Neural cell (in vitro differentiated cells): ENCODE measurements around the gene UTP20. TPM values are rescaled to one million over a fixed set of nuclear protein-coding genes. Genes with fewer than 3 reads are reported as not detected.

Experiments
- H2AFZ ChIP-seq: fragments of 200-600, 300-800 bp; sonication (generic), shearing (Covaris generic); 2 replicates; pipeline ENCODE4 v1.6.0; 2014; ENCODE audit warnings: low read depth, mild to moderate bottlenecking, antibody characterized with exemption, low read length, moderate library complexity
- H3F3A ChIP-seq: fragments of 200-600 bp; shearing (Covaris generic); 2 replicates; pipeline ENCODE4 v1.6.1; 2016; ENCODE audit warnings: mild to moderate bottlenecking, moderate library complexity, mixed read lengths, antibody characterized with exemption, low read length; ENCODE audit not compliant: insufficient read depth, poor library complexity, severe bottlenecking
- H3K27ac ChIP-seq: fragments of 200-600, 300-800 bp; sonication (generic), shearing (Covaris generic); 2 replicates; pipeline ENCODE4 v1.5.1; 2014; ENCODE audit warnings: mild to moderate bottlenecking, low read length, moderate library complexity
- H3K27me3 ChIP-seq: fragments of 300-800, 200-600 bp; sonication (generic), shearing (Covaris generic); 2 replicates; pipeline ENCODE4 v1.6.0; 2014; ENCODE audit warnings: mild to moderate bottlenecking, low read depth, low read length, moderate library complexity; ENCODE audit not compliant: insufficient read depth
- H3K36me3 ChIP-seq: fragments of 300-800, 200-600 bp; sonication (generic), shearing (Covaris generic); 2 replicates; pipeline ENCODE4 v1.5.1; 2014; ENCODE audit warnings: mild to moderate bottlenecking, antibody characterized with exemption, low read length, moderate library complexity; ENCODE audit not compliant: insufficient read depth
- H3K4me2 ChIP-seq: fragments of 300-800, 200-600 bp; sonication (generic), shearing (Covaris generic); 2 replicates; pipeline ENCODE4 v1.6.0; 2014; ENCODE audit warnings: mild to moderate bottlenecking, low read length
- H3K4me3 ChIP-seq: fragments of 300-800, 200-600 bp; sonication (generic), shearing (Covaris generic); 2 replicates; pipeline ENCODE4 v1.5.1; 2014; ENCODE audit warnings: mild to moderate bottlenecking, low read length, moderate library complexity
- H3K79me2 ChIP-seq: fragments of 200-600 bp; shearing (Covaris generic); replicated peaks from 2 replicates; pipeline ENCODE4 v1.6.0; 2014; ENCODE audit warnings: mild to moderate bottlenecking, low read length, moderate library complexity; ENCODE audit not compliant: insufficient read depth
- H3K9ac ChIP-seq: fragments of 300-800, 200-600 bp; sonication (generic), shearing (Covaris generic); 2 replicates; pipeline ENCODE4 v1.6.1; 2016; ENCODE audit warnings: mild to moderate bottlenecking, low read length, mixed read lengths
- H3K9me2 ChIP-seq: fragments of 200-600 bp; shearing (Covaris generic); 2 replicates; pipeline ENCODE4 v1.6.1; 2016; ENCODE audit warnings: mild to moderate bottlenecking, low read length, mixed read lengths; ENCODE audit not compliant: insufficient read depth
- H3K9me3 ChIP-seq: fragments of 200-600, 300-800 bp; sonication (generic), shearing (Covaris generic); 2 replicates; pipeline ENCODE4 v1.6.1; 2016; ENCODE audit warnings: mild to moderate bottlenecking, mixed run types, low read length, moderate library complexity, mixed read lengths
- H4K20me1 ChIP-seq: fragments of 200-600 bp; shearing (Covaris generic); 2 replicates; pipeline ENCODE4 v1.6.1; 2016; ENCODE audit warnings: mild to moderate bottlenecking, mixed run types; ENCODE audit not compliant: insufficient read depth
- EP300 ChIP-seq: fragments of 450-650 bp; conservative IDR thresholded peaks from 2 replicates; pipeline ENCODE4 v1.6.1; 2014; ENCODE audit warnings: antibody characterized with exemption, mild to moderate bottlenecking, moderate library complexity; ENCODE audit not compliant: poor library complexity, severe bottlenecking
- EZH2 ChIP-seq: fragments of 200-600, 300-800 bp; shearing (Covaris generic), sonication (generic); IDR thresholded peaks from 2 replicates; pipeline ENCODE4 v1.6.1; 2014; ENCODE audit warnings: antibody characterized with exemption, low read length, borderline replicate concordance, mild to moderate bottlenecking; ENCODE audit not compliant: insufficient read depth, poor library complexity, severe bottlenecking
- MXI1 ChIP-seq: fragments of 450-650 bp; conservative IDR thresholded peaks from 2 replicates; pipeline ENCODE4 v1.6.1; 2014; ENCODE audit warnings: antibody characterized with exemption, mild to moderate bottlenecking; ENCODE audit not compliant: poor library complexity, severe bottlenecking
- POLR2AphosphoS5 ChIP-seq: IDR thresholded peaks from 2 replicates; pipeline ENCODE4 v1.6.1; 2012
- RAD21 ChIP-seq: fragments of 450-650 bp; conservative IDR thresholded peaks from 2 replicates; pipeline ENCODE4 v1.6.1; 2014; ENCODE audit warnings: antibody characterized with exemption, mild to moderate bottlenecking, moderate library complexity
- SMC3 ChIP-seq: fragments of 450-650 bp; conservative IDR thresholded peaks from 2 replicates; pipeline ENCODE4 v1.6.1; 2014; ENCODE audit warnings: antibody characterized with exemption, mild to moderate bottlenecking, moderate library complexity; ENCODE audit not compliant: poor library complexity
- TAF1 ChIP-seq: IDR thresholded peaks from 2 replicates; pipeline ENCODE4 v1.6.1; 2012; ENCODE audit warnings: low read depth
- polyA plus RNA-seq: library from polyadenylated mRNA; depleted of rRNA; stranded (reverse); fragments of >200 nt; gene quantifications from 2 replicates; pipeline ENCODE4 v1.2.3, GENCODE V29; 2014
- TF ChIP-seq, protein P1 (sequence below): fragments of 450-650 bp; IDR thresholded peaks from 2 replicates; pipeline ENCODE4 v1.5.1; 2014; ENCODE audit warnings: antibody characterized with exemption, mild to moderate bottlenecking, moderate library complexity; ENCODE audit not compliant: poor library complexity, severe bottlenecking
- TF ChIP-seq, protein P2 (sequence below): IDR thresholded peaks from 2 replicates; pipeline ENCODE4 v1.6.1; 2012; ENCODE audit warnings: borderline replicate concordance

The UTP20 gene
- polyA plus RNA-seq, 1 donor from 2014 or later, result 2.6 TPM

DNA sequence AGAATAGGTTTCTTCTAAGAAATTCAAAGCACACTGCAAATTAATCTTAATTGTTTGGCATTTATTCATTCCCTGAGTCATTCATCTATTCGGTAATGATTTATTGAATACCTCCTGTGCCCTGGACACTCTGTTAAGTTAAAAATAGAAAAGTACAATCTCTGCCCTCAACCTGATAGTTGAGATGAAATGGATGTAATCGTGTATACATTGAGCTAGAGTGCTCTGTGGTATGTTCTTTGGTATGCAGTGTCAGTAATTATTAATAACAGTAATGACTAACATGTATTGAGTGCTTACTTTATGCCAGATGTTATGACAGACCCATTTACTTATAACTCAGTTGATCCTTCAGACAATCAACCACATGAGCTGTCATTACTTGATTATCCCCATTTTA is 47.6 kb downstream of the UTP20 start:
- no peaks in the 10 kb centered on the region for H3K79me2 ChIP-seq
- no peak overlapping the region for H2AFZ ChIP-seq
- H3F3A ChIP-seq, result no peaks in the 10 kb centered on the region
- H3K9ac ChIP-seq, result no peak overlapping the region
- H3K27me3 ChIP-seq, result no peaks in the 10 kb centered on the region
- no peaks in the 10 kb centered on the region for H3K9me2 ChIP-seq
- H4K20me1 ChIP-seq, result no peaks in the 10 kb centered on the region
- H3K4me3 ChIP-seq, result no peak overlapping the region
- H3K9me3 ChIP-seq, result no peaks in the 10 kb centered on the region
- H3K36me3 ChIP-seq, result no peaks in the 10 kb centered on the region
- no peak overlapping the region for H3K4me2 ChIP-seq
- TF ChIP-seq EZH2, result no peak
- no peak for TF ChIP-seq POLR2AphosphoS5
- TF ChIP-seq EP300, result no peak
- no peak for TF ChIP-seq RAD21
- TF ChIP-seq, protein P1, sequence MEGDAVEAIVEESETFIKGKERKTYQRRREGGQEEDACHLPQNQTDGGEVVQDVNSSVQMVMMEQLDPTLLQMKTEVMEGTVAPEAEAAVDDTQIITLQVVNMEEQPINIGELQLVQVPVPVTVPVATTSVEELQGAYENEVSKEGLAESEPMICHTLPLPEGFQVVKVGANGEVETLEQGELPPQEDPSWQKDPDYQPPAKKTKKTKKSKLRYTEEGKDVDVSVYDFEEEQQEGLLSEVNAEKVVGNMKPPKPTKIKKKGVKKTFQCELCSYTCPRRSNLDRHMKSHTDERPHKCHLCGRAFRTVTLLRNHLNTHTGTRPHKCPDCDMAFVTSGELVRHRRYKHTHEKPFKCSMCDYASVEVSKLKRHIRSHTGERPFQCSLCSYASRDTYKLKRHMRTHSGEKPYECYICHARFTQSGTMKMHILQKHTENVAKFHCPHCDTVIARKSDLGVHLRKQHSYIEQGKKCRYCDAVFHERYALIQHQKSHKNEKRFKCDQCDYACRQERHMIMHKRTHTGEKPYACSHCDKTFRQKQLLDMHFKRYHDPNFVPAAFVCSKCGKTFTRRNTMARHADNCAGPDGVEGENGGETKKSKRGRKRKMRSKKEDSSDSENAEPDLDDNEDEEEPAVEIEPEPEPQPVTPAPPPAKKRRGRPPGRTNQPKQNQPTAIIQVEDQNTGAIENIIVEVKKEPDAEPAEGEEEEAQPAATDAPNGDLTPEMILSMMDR, result no peak
- TF ChIP-seq SMC3, result no peak
- TF ChIP-seq MXI1, result no peak
- no peak overlapping the region for H3K27ac ChIP-seq

DNA sequence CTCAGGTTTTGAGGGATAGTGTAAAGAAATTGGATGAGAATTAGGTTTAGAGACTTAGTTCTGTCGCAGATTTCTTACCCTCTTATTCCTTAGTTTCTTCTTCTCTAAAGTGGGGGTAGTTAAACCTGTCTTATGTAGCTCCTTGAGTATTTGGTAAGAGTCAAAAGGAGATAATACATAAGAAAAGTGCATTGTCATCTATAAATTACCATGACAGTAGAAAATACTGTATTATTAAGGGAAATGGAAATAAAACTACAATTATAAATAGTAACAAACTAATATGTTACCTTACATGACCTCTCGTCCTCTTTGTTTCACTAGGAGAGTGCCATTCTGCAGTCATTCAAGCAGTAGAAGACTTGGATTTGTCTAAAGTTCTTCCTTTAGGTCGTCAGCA is 49.0 kb downstream of the UTP20 start:
- TF ChIP-seq EZH2 (no peak), RAD21 (no peak), MXI1 (no peak), EP300 (no peak)
- TF ChIP-seq, protein P2, sequence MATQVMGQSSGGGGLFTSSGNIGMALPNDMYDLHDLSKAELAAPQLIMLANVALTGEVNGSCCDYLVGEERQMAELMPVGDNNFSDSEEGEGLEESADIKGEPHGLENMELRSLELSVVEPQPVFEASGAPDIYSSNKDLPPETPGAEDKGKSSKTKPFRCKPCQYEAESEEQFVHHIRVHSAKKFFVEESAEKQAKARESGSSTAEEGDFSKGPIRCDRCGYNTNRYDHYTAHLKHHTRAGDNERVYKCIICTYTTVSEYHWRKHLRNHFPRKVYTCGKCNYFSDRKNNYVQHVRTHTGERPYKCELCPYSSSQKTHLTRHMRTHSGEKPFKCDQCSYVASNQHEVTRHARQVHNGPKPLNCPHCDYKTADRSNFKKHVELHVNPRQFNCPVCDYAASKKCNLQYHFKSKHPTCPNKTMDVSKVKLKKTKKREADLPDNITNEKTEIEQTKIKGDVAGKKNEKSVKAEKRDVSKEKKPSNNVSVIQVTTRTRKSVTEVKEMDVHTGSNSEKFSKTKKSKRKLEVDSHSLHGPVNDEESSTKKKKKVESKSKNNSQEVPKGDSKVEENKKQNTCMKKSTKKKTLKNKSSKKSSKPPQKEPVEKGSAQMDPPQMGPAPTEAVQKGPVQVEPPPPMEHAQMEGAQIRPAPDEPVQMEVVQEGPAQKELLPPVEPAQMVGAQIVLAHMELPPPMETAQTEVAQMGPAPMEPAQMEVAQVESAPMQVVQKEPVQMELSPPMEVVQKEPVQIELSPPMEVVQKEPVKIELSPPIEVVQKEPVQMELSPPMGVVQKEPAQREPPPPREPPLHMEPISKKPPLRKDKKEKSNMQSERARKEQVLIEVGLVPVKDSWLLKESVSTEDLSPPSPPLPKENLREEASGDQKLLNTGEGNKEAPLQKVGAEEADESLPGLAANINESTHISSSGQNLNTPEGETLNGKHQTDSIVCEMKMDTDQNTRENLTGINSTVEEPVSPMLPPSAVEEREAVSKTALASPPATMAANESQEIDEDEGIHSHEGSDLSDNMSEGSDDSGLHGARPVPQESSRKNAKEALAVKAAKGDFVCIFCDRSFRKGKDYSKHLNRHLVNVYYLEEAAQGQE, result no peak
- no peak overlapping the region for H3K9ac ChIP-seq
- H3K9me3 ChIP-seq, result no peaks in the 10 kb centered on the region
- H3K27me3 ChIP-seq, result no peaks in the 10 kb centered on the region
- H3K36me3 ChIP-seq, result no peaks in the 10 kb centered on the region
- H3F3A ChIP-seq, result no peaks in the 10 kb centered on the region
- H3K27ac ChIP-seq, result no peak overlapping the region
- H4K20me1 ChIP-seq, result no peaks in the 10 kb centered on the region
- no peaks in the 10 kb centered on the region for H3K9me2 ChIP-seq
- H3K4me2 ChIP-seq, result no peak overlapping the region
- H3K4me3 ChIP-seq, result no peak overlapping the region
- H2AFZ ChIP-seq, result no peak overlapping the region
- no peaks in the 10 kb centered on the region for H3K79me2 ChIP-seq

DNA sequence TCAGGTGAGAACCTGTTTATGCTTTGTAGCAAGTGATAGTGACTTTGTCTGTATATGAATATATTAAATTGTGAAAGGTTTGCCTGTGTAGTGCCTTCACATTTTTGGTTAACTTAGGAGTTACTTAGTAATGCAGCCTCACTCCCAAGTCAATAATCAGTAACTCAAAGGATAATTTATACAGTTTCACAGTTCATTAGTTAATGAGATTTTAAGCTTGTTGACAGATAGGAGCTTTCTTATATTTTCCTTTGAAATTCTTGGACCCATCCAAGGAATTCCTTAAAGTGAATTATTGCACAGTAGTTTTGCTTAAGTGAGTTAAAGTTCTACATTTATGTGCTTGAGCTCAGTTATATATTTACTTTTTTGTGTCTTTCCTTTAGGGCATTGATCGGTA is 50.7 kb downstream of the UTP20 start:
- no peak overlapping the region for H3K4me3 ChIP-seq
- H3K9me3 ChIP-seq, result no peaks in the 10 kb centered on the region
- H4K20me1 ChIP-seq, result no peaks in the 10 kb centered on the region
- no peaks in the 10 kb centered on the region for H3K27me3 ChIP-seq
- H3K79me2 ChIP-seq, result no peaks in the 10 kb centered on the region
- H3K9me2 ChIP-seq, result no peaks in the 10 kb centered on the region
- no peak overlapping the region for H3K9ac ChIP-seq
- H3F3A ChIP-seq, result no peaks in the 10 kb centered on the region
- no peaks in the 10 kb centered on the region for H3K36me3 ChIP-seq
- TF ChIP-seq RAD21 (no peak), SMC3 (no peak), MXI1 (no peak), EP300 (no peak), EZH2 (no peak), TAF1 (no peak), POLR2AphosphoS5 (no peak)
- TF ChIP-seq, protein P2, result no peak
- TF ChIP-seq, protein P1, result no peak
- H2AFZ ChIP-seq, result no peak overlapping the region
- H3K4me2 ChIP-seq, result no peak overlapping the region
- no peak overlapping the region for H3K27ac ChIP-seq
